GM23338 (cell line): Measurements from ENCODE around the gene TUBB3.

ENCODE experiments used
- CREB1 ChIP-seq: fragments of 250-450 bp; sonication (Bioruptor Pico); IDR thresholded peaks from 2 replicates; pipeline ENCODE4 v1.5.0; 2020; ENCODE audit warnings: low read depth, mild to moderate bottlenecking, moderate library complexity
- CTCF ChIP-seq, 2 experiments: fragments of 200-600 bp in 1 of 2; sonication (generic) in 1 of 2; conservative IDR thresholded peaks; 2 replicates each; pipeline versions ENCODE4 v1.5.1 to v1.6.1; 2016 to 2017; ENCODE audit warnings: antibody characterized with exemption in 2 of 2, low read depth in 2 of 2, mild to moderate bottlenecking in 2 of 2, moderate library complexity in 1 of 2
- EZH2 ChIP-seq: fragments of 200-600 bp; sonication (generic); IDR thresholded peaks from one replicate; pipeline ENCODE4 v1.8.0; 2017; ENCODE audit warnings: antibody characterized with exemption, mild to moderate bottlenecking, low read depth; ENCODE audit not compliant: unreplicated experiment
- EZH2phosphoT487 ChIP-seq: fragments of 200-600 bp; sonication (generic); IDR thresholded peaks from one replicate; pipeline ENCODE4 v1.8.1; 2018; ENCODE audit warnings: antibody characterized with exemption; ENCODE audit not compliant: unreplicated experiment
- POLR2AphosphoS5 ChIP-seq: IDR thresholded peaks from 2 replicates; pipeline ENCODE4 v1.6.1; 2016; ENCODE audit warnings: antibody characterized with exemption, low read depth
- REST ChIP-seq: IDR thresholded peaks from one replicate; pipeline ENCODE4 v1.6.1; 2018; ENCODE audit warnings: antibody characterized with exemption; ENCODE audit not compliant: unreplicated experiment
- ZNF331 ChIP-seq: fragments of 250-450 bp; sonication (Bioruptor Pico); IDR thresholded peaks from 2 replicates; pipeline ENCODE4 v1.5.0; 2020; ENCODE audit warnings: low read depth, mild to moderate bottlenecking, moderate library complexity

- TF ChIP-seq CTCF (conservative IDR thresholded peaks at IDR 0.05; ENCODE audit: low read depth in 2 of 2) (no peak), ZNF331 (CRISPR knock-in tag) (no peak), EZH2phosphoT487 (no peak), CREB1 (CRISPR knock-in tag) (no peak), POLR2AphosphoS5 (no peak), EZH2 (no peak), REST (no peak)
Measured at GRCh38 chr16:89931305-89931896, 8.3 kb downstream of the TUBB3 start.
